NCI-H2081 treated with DMSO at 0.1 percent for 48 hours (cell line): ENCODE data around the gene HIVEP3.

Experiments
- DNase-seq: peaks from one replicate; lab custom pipeline; 2025; lab: John Stamatoyannopoulos, UW

The HIVEP3 gene

DNA sequence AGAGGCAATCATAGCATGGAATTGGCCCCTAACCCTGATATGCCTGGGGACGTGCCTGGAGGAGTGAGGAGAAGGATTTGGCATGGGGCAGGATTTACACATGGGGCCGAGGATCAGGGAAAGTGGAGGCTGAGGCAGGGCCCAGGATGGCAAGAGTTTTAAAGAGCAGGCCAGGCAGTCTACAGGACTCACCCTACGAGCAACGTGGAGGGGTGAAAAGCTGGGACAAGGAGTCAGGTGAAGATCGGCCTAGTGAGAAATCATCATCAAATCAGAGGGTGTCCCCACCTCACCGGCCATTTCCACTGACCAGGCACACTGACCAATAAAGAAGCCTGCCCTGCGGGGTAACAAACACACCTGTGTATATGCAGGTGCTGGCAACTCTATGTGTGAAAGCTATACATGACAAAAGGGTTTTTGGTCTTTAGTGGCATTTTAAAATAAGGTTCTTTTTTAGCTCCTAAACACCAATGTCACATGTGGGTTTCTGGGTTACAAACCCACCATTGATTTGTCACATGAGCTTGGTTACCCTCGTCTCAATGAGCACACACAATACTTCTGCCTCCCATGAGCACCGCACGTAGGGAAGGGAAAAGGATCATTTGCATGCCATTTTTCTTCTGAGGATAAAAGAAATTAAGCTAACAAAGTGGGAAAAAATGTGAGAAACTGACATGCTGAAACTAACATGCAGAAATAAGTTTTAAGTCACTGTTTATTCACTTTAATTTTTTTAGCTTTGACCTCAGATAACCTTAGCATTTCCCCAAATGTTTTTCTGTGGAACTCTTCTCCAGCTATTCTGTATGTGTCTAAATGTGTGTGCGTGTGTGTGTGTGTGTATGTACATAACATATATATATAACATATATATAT, 266.1 kb downstream of the HIVEP3 start:
- DNase-seq: no peak

- DNase-seq: no peak
These were observed 268.5 kb downstream of the HIVEP3 start for GRCh38 chr1:41650028-41650880.

DNA sequence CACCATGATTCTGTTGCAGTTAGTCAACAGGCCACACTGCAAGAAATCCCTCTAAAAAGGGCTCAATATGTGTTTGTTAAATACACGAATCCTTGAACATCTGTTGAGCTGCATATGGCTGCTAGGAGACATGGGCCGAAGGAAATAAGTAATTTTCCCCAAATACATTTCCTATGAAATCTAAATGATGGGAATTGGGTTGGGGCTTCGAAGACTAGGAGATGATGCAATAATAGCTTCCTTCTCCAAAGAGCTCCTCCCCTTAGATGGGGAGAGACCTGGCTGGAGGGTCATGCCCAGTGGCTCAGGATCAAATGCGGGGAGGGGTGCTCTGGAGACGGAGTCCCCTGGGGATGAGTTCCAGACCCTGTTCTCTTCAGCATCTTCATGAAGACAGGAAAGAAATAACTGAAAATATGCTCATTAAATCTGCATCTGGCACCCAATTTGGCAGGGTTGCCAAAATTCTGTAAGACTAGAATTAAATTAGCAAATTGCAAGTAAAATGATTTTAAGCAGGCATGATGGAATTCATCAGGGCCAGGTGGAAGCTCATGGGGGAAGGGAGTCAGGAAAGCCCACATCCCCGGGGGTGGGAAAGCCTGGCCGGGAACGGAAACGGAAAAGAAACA, 269.2 kb downstream of the HIVEP3 start:
- DNase-seq: no peak

DNA sequence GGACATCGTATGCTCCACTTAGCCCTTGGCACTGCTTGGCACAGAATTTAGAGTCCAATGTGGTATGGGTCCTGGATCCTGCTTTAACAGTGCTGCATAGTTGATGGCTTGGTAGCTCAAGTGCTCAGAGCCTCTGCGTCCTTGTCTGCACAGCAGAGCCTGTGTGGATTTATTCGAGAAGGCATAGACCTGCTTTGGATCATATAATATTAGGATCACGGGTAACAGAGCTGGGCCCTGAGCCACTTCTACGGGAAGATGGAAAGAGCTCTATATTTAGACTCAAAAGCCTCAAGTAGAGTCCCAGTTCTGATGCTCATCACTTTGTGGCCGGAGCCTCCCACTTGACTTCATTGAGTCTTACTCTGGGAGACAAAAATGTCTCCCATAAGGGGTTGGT, 269.9 kb downstream of the HIVEP3 start:
- no peak for DNase-seq

GRCh38 chr1:41648230-41648629, 270.5 kb downstream of the HIVEP3 start:
- no peak for DNase-seq

DNA sequence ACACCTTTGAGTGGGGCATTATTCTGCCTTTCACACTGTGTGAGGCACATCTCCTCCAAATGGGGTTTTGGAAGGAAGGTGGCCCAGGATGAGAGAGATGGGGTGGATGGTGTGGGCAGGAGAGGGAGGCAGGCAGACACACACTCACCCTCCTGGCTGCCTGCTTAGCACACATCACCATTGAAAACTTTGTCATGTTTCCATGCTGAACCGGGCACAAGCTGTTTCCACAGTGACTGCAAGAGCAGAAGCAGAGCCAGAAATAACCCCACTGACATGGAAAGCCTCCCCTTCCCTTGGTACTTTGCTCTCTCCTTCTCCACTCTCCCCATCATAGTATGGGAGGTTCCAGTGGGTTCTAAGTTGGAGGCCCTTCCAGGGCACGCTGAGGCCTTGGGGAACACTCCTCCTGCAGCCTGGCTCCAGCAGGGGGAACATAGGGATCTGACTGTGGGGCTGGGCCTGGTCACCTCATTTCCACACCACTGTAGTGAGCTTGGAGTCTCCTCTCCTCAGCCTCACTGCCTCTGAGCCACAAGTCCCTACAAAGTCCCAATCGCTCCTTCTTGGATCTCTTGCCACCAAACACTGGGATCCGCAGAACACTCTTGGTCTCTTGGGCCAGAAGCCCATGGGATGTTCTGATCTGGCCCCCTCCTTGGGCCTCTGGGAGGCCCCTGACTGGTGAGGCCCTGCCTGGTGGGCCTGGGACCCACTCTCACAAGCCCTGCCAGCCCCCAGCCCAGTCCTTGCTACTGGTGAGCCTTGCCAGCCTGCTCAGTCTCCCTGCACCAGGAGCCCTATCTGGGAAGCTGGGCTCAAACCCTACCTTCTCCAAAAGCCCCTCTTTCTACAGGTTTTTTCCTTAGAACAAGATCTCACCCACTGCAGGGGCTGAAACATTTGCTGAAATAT, 271.2 kb downstream of the HIVEP3 start:
- DNase-seq: no peak

DNA sequence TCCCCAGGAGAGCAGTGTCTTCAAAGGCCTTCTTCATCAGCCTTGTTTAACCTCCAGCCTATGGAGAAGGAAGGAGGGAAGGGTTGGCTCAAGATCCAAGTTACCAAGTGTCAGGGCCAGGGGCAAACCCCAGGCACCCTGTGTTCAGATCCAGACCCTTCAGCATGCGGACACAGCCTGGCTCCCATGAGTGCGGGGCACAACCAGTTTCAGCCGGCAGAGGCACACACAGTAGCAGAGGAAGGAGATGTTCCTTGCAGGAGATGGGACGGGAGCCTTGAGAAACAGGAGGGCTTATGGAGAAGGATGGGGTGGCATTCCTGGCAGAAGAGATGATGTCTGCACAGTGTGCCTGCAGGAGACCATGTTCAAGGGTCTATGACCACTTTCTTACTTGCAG, 272.5 kb downstream of the HIVEP3 start:
- DNase-seq: no peak

DNA sequence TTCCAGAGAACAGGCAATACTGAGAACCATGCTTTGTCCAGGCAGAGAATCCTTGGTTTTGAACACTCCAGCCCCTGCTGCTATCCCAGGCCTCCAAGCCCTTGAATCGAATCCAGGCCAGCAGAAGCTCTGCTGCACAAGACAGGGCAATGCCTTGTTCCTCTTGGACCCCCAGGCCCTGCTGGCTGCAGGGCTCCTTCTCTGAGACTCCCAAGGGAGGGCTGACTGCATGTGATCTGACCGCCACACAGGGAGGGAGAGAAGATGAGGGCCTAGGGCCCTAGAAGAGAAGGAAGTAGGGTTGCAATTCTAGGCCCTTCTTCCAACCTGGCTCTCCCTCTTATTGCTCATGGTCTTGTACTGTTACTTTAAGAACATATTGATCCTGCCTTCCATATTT, 273.7 kb downstream of the HIVEP3 start:
- DNase-seq: no peak

DNA sequence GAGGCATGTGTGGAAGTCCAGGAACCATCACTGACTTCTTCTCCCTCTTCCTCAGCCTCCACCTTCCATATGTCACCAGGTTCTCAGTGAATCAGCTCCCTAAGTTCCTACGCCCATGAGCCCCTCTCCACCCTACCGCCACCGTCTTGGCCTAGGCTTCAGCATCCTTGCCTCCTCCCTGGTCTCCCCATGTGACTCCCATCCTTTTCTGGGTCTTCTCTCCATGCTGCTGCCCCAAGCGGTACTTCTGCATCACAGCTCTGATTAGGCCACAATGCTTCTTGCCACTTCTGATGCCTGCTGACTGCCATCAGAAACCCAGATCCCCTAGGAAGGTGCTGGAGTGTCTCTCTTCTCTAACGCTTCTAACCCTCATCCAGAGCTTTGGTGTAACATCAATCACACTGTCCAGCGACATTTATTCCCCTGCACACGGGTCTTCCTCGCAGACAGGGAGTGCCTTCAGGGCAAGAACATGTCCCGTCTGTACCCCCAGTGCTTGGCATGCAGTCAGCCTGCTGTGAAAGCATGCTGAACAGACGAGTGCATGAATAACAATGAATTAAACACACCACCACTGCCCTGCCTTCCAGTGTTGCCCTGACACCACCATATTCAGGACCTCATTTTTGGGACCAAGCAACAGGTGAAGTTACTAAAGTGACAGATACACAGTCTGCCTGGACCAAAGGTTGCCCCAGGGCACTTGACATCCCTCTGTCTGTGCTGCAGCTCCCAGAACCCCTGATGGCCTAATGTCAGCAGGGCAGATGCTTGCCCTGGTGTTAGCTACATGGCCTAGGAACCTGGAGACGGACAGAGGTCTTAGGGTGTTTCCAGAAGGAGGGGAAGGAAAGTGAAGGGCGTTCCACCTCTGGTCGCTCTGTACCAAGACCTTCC, 275.6 kb downstream of the HIVEP3 start:
- no peak for DNase-seq

GRCh38 chr1:41641941-41642527, 276.7 kb downstream of the HIVEP3 start:
- DNase-seq: no peak

GRCh38 chr1:41641475-41641814, 277.3 kb downstream of the HIVEP3 start:
- DNase-seq: no peak

- no peak for DNase-seq
These were observed 277.8 kb downstream of the HIVEP3 start for GRCh38 chr1:41640756-41641474.

DNA sequence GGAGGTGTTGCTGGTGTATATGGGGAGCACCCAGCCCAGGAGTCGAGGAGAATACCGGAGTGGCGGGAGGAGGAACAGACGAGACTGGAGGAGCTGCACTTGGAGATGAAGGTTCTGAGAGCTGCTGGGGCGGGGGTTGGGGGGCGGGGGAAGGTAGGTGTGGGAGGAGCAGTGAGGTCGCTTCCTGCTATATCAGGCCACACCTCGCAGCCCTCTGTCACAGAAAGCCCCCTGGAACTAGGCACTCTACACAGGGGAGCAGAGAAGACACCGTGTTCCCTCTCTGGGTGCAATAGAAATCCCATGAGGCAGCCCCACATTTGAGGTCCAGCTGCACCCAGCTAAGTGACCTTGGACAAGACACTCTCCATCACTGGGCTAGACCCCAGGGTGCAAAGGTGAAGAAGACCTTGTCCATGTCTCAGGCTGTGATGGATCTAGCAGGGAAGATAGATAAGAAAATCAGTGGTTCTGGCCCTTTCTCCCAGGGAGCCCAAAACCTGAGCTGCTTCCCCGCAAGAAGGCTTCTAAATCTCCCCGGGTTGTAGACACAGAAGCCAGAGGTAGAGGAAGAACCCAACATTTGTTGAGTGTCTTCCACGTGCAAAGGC, 278.5 kb downstream of the HIVEP3 start:
- no peak for DNase-seq

DNA sequence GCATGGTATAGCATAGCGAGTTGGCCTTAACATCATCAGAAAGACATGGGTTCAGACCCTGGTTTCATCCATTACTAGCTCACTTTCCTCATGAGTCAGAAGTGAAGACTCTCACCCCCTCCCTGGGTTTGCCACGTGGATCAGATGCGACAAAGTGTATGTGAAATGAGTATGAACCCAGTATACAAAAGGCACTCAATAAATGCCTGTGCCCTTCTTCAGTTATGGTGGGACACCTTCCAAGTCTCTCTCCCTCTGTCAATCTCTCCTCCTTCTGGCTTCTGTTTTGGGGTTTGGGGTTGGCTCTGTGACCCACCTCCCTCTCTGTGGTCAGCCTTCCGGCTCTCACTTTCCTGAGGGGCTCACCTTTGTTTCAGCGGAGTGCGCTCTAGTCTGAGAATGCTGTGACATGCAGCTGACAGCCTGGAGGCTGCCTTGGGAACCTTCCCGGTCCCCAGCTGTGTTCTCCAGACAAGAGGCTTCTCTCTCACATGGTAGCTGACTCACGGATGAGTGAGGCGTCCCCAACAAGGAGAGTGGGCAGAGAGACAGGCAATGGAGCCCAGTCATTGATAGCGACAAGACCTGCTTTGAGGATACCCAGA, 279.3 kb downstream of the HIVEP3 start:
- no peak for DNase-seq

- DNase-seq: no peak
These were observed 280.4 kb downstream of the HIVEP3 start for GRCh38 chr1:41638086-41639024.

DNA sequence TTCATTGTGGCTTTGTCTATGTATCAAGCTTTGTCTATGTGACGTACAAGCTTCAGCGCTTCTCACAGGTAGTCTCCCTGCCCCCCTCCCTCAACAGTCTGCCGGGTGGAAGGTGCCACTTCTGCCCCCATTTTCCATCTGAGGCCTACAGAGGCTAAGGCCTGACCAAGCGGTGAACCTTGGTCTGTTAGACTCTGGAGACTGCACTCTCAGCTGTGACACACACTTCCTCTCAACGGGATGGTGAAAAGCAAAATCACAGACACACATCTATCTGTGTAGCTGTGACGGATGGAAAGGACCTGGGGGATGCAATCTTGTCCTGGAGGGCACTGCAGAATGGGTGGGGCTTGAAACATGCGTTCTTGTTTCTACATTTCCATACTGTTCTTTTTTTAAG, 281.4 kb downstream of the HIVEP3 start:
- no peak for DNase-seq

DNA sequence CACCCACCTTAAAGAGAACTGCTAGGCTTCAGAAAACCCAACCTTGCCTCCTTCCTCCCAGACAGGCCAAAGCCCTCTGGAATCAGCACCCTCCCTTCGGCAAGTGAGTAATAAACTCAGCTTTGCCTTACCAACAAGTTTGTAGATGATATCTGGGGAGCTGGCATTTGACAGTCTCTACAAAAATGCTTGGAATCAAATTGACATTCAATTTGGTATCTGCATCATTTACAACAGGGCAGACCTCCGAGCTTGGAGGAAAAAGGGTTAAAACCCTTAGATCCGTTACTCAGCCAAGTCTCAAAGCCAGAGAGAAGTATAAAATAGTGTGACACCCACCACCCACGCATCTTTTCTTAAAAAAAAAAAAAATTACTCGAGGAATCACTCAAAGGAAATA, 285.0 kb downstream of the HIVEP3 start:
- no peak for DNase-seq
